ENCODE results near the gene PAOX. TPM values are rescaled to one million over a fixed set of nuclear protein-coding genes. Genes with fewer than 3 reads are reported as not detected.

Gene PAOX
- total and polyA plus RNA-seq, 9 of the 15 experiments (the other 6 are each of a cell fraction or from before 2014, with no cell fraction given): 0.80 to 6.4 (median 2.6) TPM

DNA sequence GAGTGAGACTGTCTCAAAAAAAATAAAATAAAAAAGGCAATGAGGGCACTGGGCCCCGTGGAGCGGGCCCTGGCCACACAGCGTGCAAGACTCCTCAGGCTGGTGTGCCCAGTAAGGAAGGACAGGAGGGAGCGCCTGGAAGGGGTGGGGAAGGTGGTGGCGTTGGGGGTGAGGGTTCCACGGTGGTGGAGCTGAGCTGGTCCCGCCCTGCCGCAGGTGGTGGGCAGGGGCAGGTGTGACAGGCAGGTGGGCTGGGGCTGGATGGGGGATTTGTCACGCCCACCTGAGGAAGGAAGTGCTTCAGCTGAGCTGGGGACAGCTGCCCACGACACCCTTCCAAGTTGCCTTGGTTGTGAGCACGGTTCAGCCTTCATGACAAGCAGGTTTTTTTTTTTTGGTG is 32.6 kb upstream of the PAOX start:
- in situ Hi-C loops (cut with MboI): no loop called here
- BruUV-seq (replicated peaks): no TSS peak
- H3K27me3 ChIP-seq (ENCODE audit: control insufficient read depth in 2 of 2, insufficient read depth in 2 of 2, low read length in 2 of 2): no peaks in the 10 kb centered on the region; a peak in 1 of 5 replicates
- no peak overlapping the region for H3K9ac ChIP-seq (ENCODE audit: insufficient read depth in 1 of 2, low read depth in 2 of 2, low read length in 2 of 2)
- H3K79me2 ChIP-seq (ENCODE audit: control insufficient read depth, insufficient read depth, low read length): no peaks in the 10 kb centered on the region
- intact Hi-C loops (cut with micrococcal nuclease): no loop called here
- ChIA-PET CTCF (ENCODE audit: low intra/inter-chr PET ratio) (no interaction called here), POLR2A (no interaction called here)
- H3K4me2 ChIP-seq (ENCODE audit: insufficient read depth, low read length): no peak overlapping the region
- DNase-seq (ENCODE audit: extremely low read depth in 1 of 4, low spot score in 3 of 4) (no peak), FAIRE-seq (no peak), ATAC-seq (no peak)
- no peaks in the 10 kb centered on the region for H4K20me1 ChIP-seq (replicated peaks; ENCODE audit: control insufficient read depth, insufficient read depth, low read length)
- H3K36me3 ChIP-seq (ENCODE audit: control insufficient read depth, insufficient read depth, low read length): no peaks in the 10 kb centered on the region
- H2AFZ ChIP-seq (ENCODE audit: low read depth, low read length): no peak overlapping the region
- no peaks in the 10 kb centered on the region for H3K9me3 ChIP-seq (replicated peaks; ENCODE audit: control insufficient read depth, insufficient read depth, low read depth, low read length)
- H3K4me3 ChIP-seq: no peak overlapping the region
- H3K27ac ChIP-seq (ENCODE audit: extremely low read depth, low read depth, low read length): no peak overlapping the region
- no peak for TF ChIP-seq SREBF2 (CRISPR knock-in tag; IDR thresholded peaks at IDR 0.05)
- TF ChIP-seq, protein P1, sequence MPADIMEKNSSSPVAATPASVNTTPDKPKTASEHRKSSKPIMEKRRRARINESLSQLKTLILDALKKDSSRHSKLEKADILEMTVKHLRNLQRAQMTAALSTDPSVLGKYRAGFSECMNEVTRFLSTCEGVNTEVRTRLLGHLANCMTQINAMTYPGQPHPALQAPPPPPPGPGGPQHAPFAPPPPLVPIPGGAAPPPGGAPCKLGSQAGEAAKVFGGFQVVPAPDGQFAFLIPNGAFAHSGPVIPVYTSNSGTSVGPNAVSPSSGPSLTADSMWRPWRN (IDR thresholded peaks at IDR 0.05; ENCODE audit: low read depth): no peak
- TF ChIP-seq DACH1 (IDR thresholded peaks at IDR 0.05; ENCODE audit: partially characterized antibody): no peak
- TF ChIP-seq SMAD2 (IDR thresholded peaks at IDR 0.05; ENCODE audit: low read depth, low read length): no peak
- TF ChIP-seq SRSF1 (IDR thresholded peaks at IDR 0.05; ENCODE audit: low read depth, low read length): no peak
- 69% methylated on average over 7 of the region's 11 CpGs for WGBS (ENCODE audit: insufficient coverage, low coverage, missing lambda C conversion rate)
- H3K4me1 ChIP-seq (replicated peaks in 1 of 2; ENCODE audit: control insufficient read depth in 2 of 2, insufficient read depth in 2 of 2, low read length in 2 of 2): peaks cover 9 to 42% of the 10 kb centered on the region in 2 experiments; a peak in 4 of 5 replicates
- no peaks in the 10 kb centered on the region for H3K9me1 ChIP-seq (ENCODE audit: control insufficient read depth, insufficient read depth, low read length)

Measured in K562 (cell line).